ENCODE results near the gene TRAF4.

TRAF4 gene

GRCh38 chr17:28715217-28715616 is 28.6 kb upstream of the TRAF4 start:
- TF ChIP-seq REST (IDR thresholded peaks at IDR 0.05; ENCODE audit: insufficient read depth in 1 of 2, low read depth in 2 of 2, low read length in 2 of 2) (no peak), TAF1 (IDR thresholded peaks at IDR 0.05; ENCODE audit: borderline replicate concordance, insufficient read depth, low read length) (no peak), SIN3A (IDR thresholded peaks at IDR 0.05; ENCODE audit: borderline replicate concordance, insufficient read depth, low read length) (no peak), POLR2AphosphoS5 (IDR thresholded peaks at IDR 0.05; ENCODE audit: low read depth, low read length) (no peak), FOXP2 (optimal IDR thresholded peaks at IDR 0.05; ENCODE audit: borderline replicate concordance, extremely low read depth, extremely low read length, insufficient read depth) (no peak)

- TF ChIP-seq POLR2AphosphoS5 (IDR thresholded peaks at IDR 0.05; ENCODE audit: low read depth, low read length) (no peak), FOXP2 (optimal IDR thresholded peaks at IDR 0.05; ENCODE audit: borderline replicate concordance, extremely low read depth, extremely low read length, insufficient read depth) (no peak), TAF1 (IDR thresholded peaks at IDR 0.05; ENCODE audit: borderline replicate concordance, insufficient read depth, low read length) (no peak), SIN3A (IDR thresholded peaks at IDR 0.05; ENCODE audit: borderline replicate concordance, insufficient read depth, low read length) (no peak), REST (IDR thresholded peaks at IDR 0.05; ENCODE audit: insufficient read depth in 1 of 2, low read depth in 2 of 2, low read length in 2 of 2) (no peak)
Observed at GRCh38 chr17:28716740-28717577, 26.9 kb upstream of the TRAF4 start.

- TF ChIP-seq FOXP2 (optimal IDR thresholded peaks at IDR 0.05; ENCODE audit: borderline replicate concordance, extremely low read depth, extremely low read length, insufficient read depth) (no peak), POLR2AphosphoS5 (IDR thresholded peaks at IDR 0.05; ENCODE audit: low read depth, low read length) (no peak), TAF1 (IDR thresholded peaks at IDR 0.05; ENCODE audit: borderline replicate concordance, insufficient read depth, low read length) (no peak), REST (IDR thresholded peaks at IDR 0.05; ENCODE audit: insufficient read depth in 1 of 2, low read depth in 2 of 2, low read length in 2 of 2) (no peak), SIN3A (IDR thresholded peaks at IDR 0.05; ENCODE audit: borderline replicate concordance, insufficient read depth, low read length) (no peak)
Observed at GRCh38 chr17:28717578-28718332, 26.1 kb upstream of the TRAF4 start, which contains the start of gene RAB34. Gene RAB34, minus strand, starts transcription at chr17:28717868. Its CDS starts 602 bp downstream, at chr17:28717266.

- TF ChIP-seq SIN3A (IDR thresholded peaks at IDR 0.05; ENCODE audit: borderline replicate concordance, insufficient read depth, low read length) (no peak), REST (IDR thresholded peaks at IDR 0.05; ENCODE audit: insufficient read depth in 1 of 2, low read depth in 2 of 2, low read length in 2 of 2) (no peak), TAF1 (IDR thresholded peaks at IDR 0.05; ENCODE audit: borderline replicate concordance, insufficient read depth, low read length) (no peak), POLR2AphosphoS5 (IDR thresholded peaks at IDR 0.05; ENCODE audit: low read depth, low read length) (no peak), FOXP2 (optimal IDR thresholded peaks at IDR 0.05; ENCODE audit: borderline replicate concordance, extremely low read depth, extremely low read length, insufficient read depth) (no peak)
Observed at GRCh38 chr17:28718333-28719020, 25.3 kb upstream of the TRAF4 start.

All from PFSK-1 (cell line).